IMR-90 (cell line): Measurements from ENCODE around the gene HLA-DQA1. TPM values are rescaled to one million over a fixed set of nuclear protein-coding genes. Genes with fewer than 3 reads are reported as not detected.

Source experiments
- ATAC-seq: fragments of 200-7000 bp; cut with Tn5 transposase; 2 replicates; pipeline ENCODE4 v1.9.1; 2020; ENCODE audit warnings: low read depth, mild to moderate bottlenecking, moderate library complexity
- BruUV-seq: library from RNA; stranded (reverse); fragments of 400-500 nt; replicated peaks from 2 replicates; lab custom pipeline; 2021; lab: Mats Ljungman, UMichigan
- CTCF ChIA-PET: fragments of 300-600 bp; formaldehyde crosslinking; extraction: SDS; loops from one replicate; lab custom pipeline; 2021; ENCODE audit warnings: antibody characterized with exemption; lab: Yijun Ruan, JAX
- POLR2A ChIA-PET: fragments of 300-600 bp; sonication (Branson Sonifier 250); formaldehyde crosslinking; loops from one replicate; lab custom pipeline; 2022; ENCODE audit warnings: antibody characterized with exemption; ENCODE audit not compliant: unreplicated experiment; lab: Charles Lee
- DNase-seq: peaks from one replicate; pipeline ENCODE4 v3.0.0; 2013
- H2AFZ ChIP-seq: replicated peaks from 2 replicates; pipeline ENCODE3; 2013; ENCODE audit warnings: low read length, mild to moderate bottlenecking; ENCODE audit not compliant: poor library complexity
- H2AK5ac ChIP-seq: 2 replicates; pipeline ENCODE4 v1.6.1; 2013; ENCODE audit warnings: low read depth, low read length, inconsistent platforms
- H2AK9ac ChIP-seq: replicated peaks from 2 replicates; pipeline ENCODE3; 2013; ENCODE audit warnings: mild to moderate bottlenecking, low read depth, low read length, moderate library complexity; ENCODE audit not compliant: poor library complexity
- H2BK120ac ChIP-seq: 2 replicates; pipeline ENCODE4 v1.6.1; 2013; ENCODE audit warnings: low read depth, low read length, inconsistent platforms
- H2BK15ac ChIP-seq: 3 replicates; pipeline ENCODE4 v1.6.1; 2013; ENCODE audit warnings: low read depth, low read length, inconsistent platforms
- H2BK20ac ChIP-seq: 2 replicates; pipeline ENCODE4 v1.6.1; 2013; ENCODE audit warnings: low read depth, mild to moderate bottlenecking, inconsistent platforms, low read length, moderate library complexity
- H2BK5ac ChIP-seq: 2 replicates; pipeline ENCODE4 v1.6.1; 2013; ENCODE audit warnings: mild to moderate bottlenecking, low read depth, low read length, inconsistent platforms; ENCODE audit not compliant: poor library complexity, severe bottlenecking
- H3K14ac ChIP-seq: replicated peaks from 2 replicates; pipeline ENCODE4 v1.6.1; 2013; ENCODE audit warnings: low read depth, low read length, inconsistent platforms
- H3K18ac ChIP-seq: 2 replicates; pipeline ENCODE4 v1.6.1; 2013; ENCODE audit warnings: low read depth, low read length, control low read depth
- H3K23ac ChIP-seq: 2 replicates; pipeline ENCODE4 v1.6.1; 2013; ENCODE audit warnings: low read depth, low read length, inconsistent platforms
- H3K27ac ChIP-seq: 2 replicates; pipeline ENCODE4 v1.5.1; 2013; ENCODE audit warnings: mild to moderate bottlenecking, control low read depth, low read length; ENCODE audit not compliant: insufficient read depth
- H3K27me3 ChIP-seq: 2 replicates; pipeline ENCODE4 v1.6.1; 2013; ENCODE audit warnings: low read length; ENCODE audit not compliant: control insufficient read depth, insufficient read depth
- H3K36me3 ChIP-seq: 2 replicates; pipeline ENCODE4 v1.6.1; 2013; ENCODE audit warnings: low read length, mixed read lengths; ENCODE audit not compliant: control insufficient read depth, insufficient read depth
- H3K4ac ChIP-seq: 2 replicates; pipeline ENCODE4 v1.6.1; 2013; ENCODE audit warnings: low read depth, low read length, inconsistent platforms
- H3K4me1 ChIP-seq: 2 replicates; pipeline ENCODE4 v1.6.1; 2013; ENCODE audit warnings: low read length, mixed read lengths; ENCODE audit not compliant: control insufficient read depth, insufficient read depth
- H3K4me2 ChIP-seq: 2 replicates; pipeline ENCODE4 v1.6.1; 2013; ENCODE audit warnings: low read depth, mild to moderate bottlenecking, control low read depth, low read length, moderate library complexity
- H3K4me3 ChIP-seq: 2 replicates; pipeline ENCODE4 v1.5.1; 2013; ENCODE audit warnings: low read depth, mild to moderate bottlenecking, control low read depth, low read length, moderate library complexity; ENCODE audit not compliant: insufficient read depth
- H3K56ac ChIP-seq: 2 replicates; pipeline ENCODE4 v1.6.1; 2013; ENCODE audit warnings: low read length, inconsistent platforms; ENCODE audit not compliant: insufficient read depth; ENCODE audit errors: extremely low read depth
- H3K79me1 ChIP-seq, 2 experiments: 2 replicates each; pipeline ENCODE4 v1.6.1; 2013; ENCODE audit warnings: low read length in 2 of 2, inconsistent platforms in 1 of 2, low read depth in 1 of 2
- H3K9ac ChIP-seq: 2 replicates; pipeline ENCODE4 v1.6.1; 2013; ENCODE audit warnings: low read depth, low read length, control low read depth
- H3K9me1 ChIP-seq: 2 replicates; pipeline ENCODE4 v1.6.1; 2013; ENCODE audit warnings: low read length, inconsistent platforms; ENCODE audit not compliant: insufficient read depth
- H3K9me3 ChIP-seq: 2 replicates; pipeline ENCODE4 v1.6.1; 2013; ENCODE audit warnings: low read length; ENCODE audit not compliant: control insufficient read depth, insufficient read depth
- H4K20me1 ChIP-seq: 2 replicates; pipeline ENCODE4 v1.6.1; 2013; ENCODE audit warnings: low read length, inconsistent platforms; ENCODE audit not compliant: insufficient read depth
- H4K5ac ChIP-seq: 2 replicates; pipeline ENCODE4 v1.6.1; 2013; ENCODE audit warnings: mild to moderate bottlenecking, low read depth, low read length, control low read depth
- H4K8ac ChIP-seq, 2 experiments: 2 replicates each; pipeline ENCODE4 v1.6.1; 2013; ENCODE audit warnings: low read depth in 2 of 2, low read length in 2 of 2, control low read depth in 1 of 2, inconsistent platforms in 1 of 2
- H4K91ac ChIP-seq: 2 replicates; pipeline ENCODE4 v1.6.1; 2013; ENCODE audit warnings: low read depth, low read length, inconsistent platforms; ENCODE audit not compliant: insufficient read depth
- CEBPB ChIP-seq: IDR thresholded peaks from 2 replicates; pipeline ENCODE4 v1.6.1; 2012; ENCODE audit warnings: low read depth, low read length, improper control_type of control experiment
- ELK1 ChIP-seq: fragments of 150-350 bp; IDR thresholded peaks from 2 replicates; pipeline ENCODE4 v1.6.1; 2016; ENCODE audit warnings: low read depth, mild to moderate bottlenecking, low read length, moderate library complexity, borderline replicate concordance
- WGBS, 2 experiments: methylation state at CpG; one replicate each; pipeline versions ENCODE4 v1.1.5 to v1.1.7; 2013; ENCODE audit warnings: missing lambda C conversion rate in 2 of 2; ENCODE audit not compliant: insufficient read length in 1 of 2; ENCODE audit errors: extremely low coverage in 2 of 2; 5-methylcytosine and 5-hydroxymethylcytosine counted together
- dilution Hi-C: fragments of 300-500 bp; cut with HindIII; formaldehyde crosslinking; loops from one replicate; pipeline ENCODE4 v1.14.3; 2018; ENCODE audit warnings: low sequenced_read_pairs; ENCODE audit not compliant: unreplicated experiment
- in situ Hi-C: fragments of 300-500 bp; cut with MboI; formaldehyde crosslinking; loops from 3 replicates; pipeline ENCODE4 v1.14.3; 2019; ENCODE audit warnings: low sequenced_read_pairs, inconsistent platforms, mixed read lengths
- intact Hi-C: fragments of 100-400 bp; cut with micrococcal nuclease; formaldehyde crosslinking; loops from 2 replicates; pipeline ENCODE4 v1.10.0; 2022
- polyA plus RNA-seq, 3 experiments: library from polyadenylated mRNA; depleted of rRNA; stranded (reverse); fragments of >200 nt; gene quantifications; 2 replicates each; pipeline ENCODE4 v1.2.3, GENCODE V29; 2012; ENCODE audit warnings: low replicate concordance in 1 of 3
- total RNA-seq: library from RNA; depleted of rRNA; stranded (reverse); fragments of >200 nt; gene quantifications from 2 replicates; pipeline ENCODE4 v1.2.3, GENCODE V29; 2012

HLA-DQA1 gene
- total and polyA plus RNA-seq, 2 of the 4 experiments (the other 2 are of a cell fraction), result not detected

DNA sequence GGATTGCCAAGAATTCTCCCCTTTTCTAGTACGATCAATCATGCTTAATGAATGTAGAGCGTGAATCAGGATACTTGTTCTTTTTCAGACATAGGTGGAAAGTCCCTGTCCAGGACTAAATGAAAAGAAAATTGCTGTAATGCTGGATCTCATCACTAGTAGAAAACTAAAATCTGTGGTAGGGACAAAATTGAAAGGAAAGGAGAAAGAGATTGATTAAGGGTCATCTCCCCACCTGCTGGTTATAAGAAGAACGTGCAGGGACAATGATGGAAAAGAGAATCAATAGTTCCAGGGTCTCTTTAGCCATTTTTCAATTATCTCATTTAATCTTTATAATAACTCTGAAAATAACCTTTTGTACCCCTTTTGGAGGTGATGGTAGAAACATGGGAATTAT lies 28.8 kb upstream of the HLA-DQA1 start:
- Histone ChIP-seq H4K8ac (no peak overlapping the region), H2AFZ (no peak overlapping the region), H3K56ac (no peak overlapping the region), H3K79me1 (no peaks in the 10 kb centered on the region), H3K18ac (no peak overlapping the region), H4K20me1 (no peaks in the 10 kb centered on the region), H2BK15ac (no peak overlapping the region), H3K14ac (no peak overlapping the region), H3K9me1 (no peaks in the 10 kb centered on the region), H2BK5ac (no peak overlapping the region), H4K91ac (no peak overlapping the region), H3K36me3 (no peaks in the 10 kb centered on the region), H3K9me3 (no peaks in the 10 kb centered on the region), H3K27ac (no peak overlapping the region), H3K4me2 (no peak overlapping the region), H2BK120ac (no peak overlapping the region), H3K4me1 (no peaks in the 10 kb centered on the region), H3K9ac (no peak overlapping the region), H4K5ac (no peak overlapping the region), H3K4me3 (no peak overlapping the region), H3K4ac (no peak overlapping the region), H2AK9ac (no peak overlapping the region), H3K23ac (no peak overlapping the region), H3K27me3 (no peaks in the 10 kb centered on the region), H2AK5ac (no peak overlapping the region), H2BK20ac (no peak overlapping the region)
- TF ChIP-seq CEBPB (no peak), ELK1 (no peak)
- intact Hi-C loops, result no loop called here
- ChIA-PET CTCF (no interaction called here), POLR2A (no interaction called here)
- no peak for ATAC-seq
- dilution Hi-C loops, result no loop called here
- no TSS peak for BruUV-seq
- WGBS, 2 experiments, result no CpG with 5 or more reads among the region's 3 CpGs
- in situ Hi-C loops, result no loop called here
- DNase-seq, result no peak
